GM10847 (cell line): Measurements from ENCODE around the gene MYO3B.

Source experiments
- POLR2A ChIP-seq: IDR thresholded peaks from 2 replicates; pipeline ENCODE4 v1.6.1; 2011; ENCODE audit not compliant: insufficient read length; ENCODE audit errors: extremely low read depth

The MYO3B gene, protein sequence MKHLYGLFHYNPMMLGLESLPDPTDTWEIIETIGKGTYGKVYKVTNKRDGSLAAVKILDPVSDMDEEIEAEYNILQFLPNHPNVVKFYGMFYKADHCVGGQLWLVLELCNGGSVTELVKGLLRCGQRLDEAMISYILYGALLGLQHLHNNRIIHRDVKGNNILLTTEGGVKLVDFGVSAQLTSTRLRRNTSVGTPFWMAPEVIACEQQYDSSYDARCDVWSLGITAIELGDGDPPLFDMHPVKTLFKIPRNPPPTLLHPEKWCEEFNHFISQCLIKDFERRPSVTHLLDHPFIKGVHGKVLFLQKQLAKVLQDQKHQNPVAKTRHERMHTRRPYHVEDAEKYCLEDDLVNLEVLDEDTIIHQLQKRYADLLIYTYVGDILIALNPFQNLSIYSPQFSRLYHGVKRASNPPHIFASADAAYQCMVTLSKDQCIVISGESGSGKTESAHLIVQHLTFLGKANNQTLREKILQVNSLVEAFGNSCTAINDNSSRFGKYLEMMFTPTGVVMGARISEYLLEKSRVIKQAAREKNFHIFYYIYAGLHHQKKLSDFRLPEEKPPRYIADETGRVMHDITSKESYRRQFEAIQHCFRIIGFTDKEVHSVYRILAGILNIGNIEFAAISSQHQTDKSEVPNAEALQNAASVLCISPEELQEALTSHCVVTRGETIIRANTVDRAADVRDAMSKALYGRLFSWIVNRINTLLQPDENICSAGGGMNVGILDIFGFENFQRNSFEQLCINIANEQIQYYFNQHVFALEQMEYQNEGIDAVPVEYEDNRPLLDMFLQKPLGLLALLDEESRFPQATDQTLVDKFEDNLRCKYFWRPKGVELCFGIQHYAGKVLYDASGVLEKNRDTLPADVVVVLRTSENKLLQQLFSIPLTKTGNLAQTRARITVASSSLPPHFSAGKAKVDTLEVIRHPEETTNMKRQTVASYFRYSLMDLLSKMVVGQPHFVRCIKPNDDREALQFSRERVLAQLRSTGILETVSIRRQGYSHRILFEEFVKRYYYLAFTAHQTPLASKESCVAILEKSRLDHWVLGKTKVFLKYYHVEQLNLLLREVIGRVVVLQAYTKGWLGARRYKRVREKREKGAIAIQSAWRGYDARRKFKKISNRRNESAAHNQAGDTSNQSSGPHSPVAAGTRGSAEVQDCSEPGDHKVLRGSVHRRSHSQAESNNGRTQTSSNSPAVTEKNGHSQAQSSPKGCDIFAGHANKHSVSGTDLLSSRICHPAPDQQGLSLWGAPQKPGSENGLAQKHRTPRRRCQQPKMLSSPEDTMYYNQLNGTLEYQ (N-terminal part only)

DNA sequence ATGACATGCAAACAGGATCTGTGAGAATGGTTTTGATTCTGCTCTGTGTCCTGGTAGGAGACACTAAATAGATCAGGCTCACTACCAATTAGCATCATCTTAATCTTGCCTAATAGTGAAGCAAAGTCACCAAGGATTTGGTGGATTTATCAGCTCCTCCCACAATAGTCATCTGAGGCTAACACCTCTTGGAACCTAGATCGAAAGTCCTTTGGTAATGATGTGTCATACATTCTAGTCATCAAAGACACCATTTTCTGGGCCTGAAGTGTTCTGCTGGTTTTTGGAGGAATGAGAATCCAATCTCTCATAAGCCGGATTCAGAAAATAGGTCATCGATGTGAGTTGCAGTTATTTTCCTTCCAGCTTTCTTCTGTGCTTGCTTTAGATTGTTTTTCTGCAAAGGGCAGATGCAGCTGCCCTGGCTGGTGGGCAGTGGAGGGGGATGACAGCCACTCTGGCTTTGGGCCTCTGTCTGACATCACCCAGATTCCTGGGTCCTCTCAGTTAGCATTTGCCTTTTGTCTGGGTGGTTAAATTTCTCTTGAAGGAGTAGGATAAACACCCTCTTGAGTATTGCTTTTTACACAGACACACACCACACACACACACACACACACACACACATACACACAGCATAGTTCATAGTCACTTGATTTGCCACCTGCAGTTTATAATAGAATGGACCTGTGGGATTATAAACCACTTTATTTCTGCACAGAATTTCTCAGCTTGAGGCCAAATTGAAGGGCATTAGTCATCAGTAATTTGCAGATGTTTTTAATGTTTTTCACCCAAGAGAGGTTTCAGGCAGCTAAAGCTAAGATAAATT lies at the start of gene MYO3B:
Gene MYO3B, plus strand, starts transcription at position 198 of the 832 bp plus-strand sequence. Its CDS starts 141 bp downstream, at position 339.
- no peak for TF ChIP-seq POLR2A

DNA sequence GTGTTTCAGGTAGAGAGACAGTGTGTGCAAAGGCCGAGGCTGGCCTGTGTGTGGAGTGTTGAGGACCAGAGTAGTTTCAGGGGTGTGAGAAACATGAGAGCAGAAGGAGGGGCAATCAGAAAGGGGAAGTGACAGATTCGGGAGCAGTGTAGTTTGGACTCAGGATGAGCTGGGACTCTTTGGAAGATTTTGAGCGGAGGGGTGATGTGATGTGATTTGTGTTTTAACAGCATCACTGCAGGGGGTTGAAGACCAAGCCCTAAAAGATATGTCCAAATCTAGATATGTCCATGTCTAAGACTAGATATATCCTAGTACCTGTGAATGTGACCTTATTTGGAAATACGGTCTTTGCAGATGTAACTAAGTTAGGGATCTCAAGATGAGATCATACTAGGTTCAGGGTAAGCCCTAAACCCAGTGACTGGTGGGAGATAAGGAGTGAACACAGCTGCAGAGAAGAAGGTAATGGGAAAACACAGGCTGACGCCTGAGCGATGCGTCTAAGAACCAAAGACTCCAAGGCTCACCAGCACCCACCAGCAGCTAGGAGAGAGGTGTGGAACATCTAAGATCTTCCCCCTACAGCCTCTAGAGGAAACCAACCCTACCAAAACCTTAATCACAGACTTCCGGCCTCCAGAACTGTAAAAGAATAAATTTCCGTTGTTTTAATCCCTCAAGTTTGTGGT lies 38.5 kb upstream of the MYO3B start:
- no peak for TF ChIP-seq POLR2A

DNA sequence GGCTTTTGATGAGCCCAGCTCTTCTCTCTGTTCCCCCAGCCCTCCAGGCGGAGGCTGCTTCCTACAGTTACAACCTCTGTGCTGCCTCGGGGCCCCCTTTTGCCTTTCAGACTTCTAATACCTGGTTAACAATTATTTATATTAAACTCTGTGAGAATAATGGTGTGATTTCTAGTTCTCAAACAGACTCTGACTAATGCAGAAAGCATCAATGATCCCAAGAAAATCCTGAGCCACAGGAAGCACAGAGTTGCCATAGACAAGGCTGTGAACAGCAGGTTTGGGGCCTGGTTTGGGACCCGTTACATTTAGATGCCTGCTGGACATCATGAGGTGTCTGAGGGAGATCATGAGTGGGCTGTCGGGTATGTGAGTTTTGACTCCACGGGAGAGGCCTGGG lies 37.4 kb upstream of the MYO3B start:
- no peak for TF ChIP-seq POLR2A

DNA sequence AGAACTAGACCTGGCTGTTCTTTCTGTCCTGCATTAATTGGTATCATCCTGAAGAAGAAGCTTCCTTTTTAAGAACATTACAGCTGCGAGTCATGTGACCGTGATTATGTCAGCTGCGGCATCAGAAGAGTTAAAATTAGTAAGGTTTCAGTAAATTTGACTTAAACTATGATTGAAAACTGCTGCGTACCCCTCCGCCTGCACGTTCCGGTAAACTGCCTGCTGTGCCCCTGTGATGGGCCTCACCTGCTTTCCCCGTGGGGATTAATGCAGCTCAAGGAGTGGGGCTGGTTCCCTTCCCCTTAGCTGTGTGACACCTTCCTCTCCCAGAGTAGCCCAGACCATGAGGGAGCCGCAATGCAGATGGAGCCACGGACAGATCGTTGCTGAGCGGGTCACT lies 36.1 kb upstream of the MYO3B start:
- TF ChIP-seq POLR2A, result no peak

DNA sequence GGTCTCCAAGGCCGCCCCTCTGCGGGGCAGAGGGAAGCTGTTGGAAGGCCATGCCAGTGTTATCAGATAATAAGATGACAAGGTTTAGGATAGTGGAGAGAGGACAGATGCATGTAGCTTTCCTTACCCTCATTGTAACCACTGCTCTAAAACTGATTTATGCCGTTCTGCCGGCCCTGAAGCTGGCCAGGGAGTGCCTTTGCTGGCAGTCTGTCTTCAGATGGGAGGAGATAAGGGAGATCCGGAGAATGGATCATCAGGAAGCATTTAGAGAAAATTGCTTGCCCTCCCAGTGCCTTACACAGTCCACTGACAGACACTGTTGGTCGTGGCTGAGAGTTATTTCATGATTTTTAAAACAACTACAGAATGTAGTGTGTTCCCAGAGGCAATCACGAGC lies 35.4 kb upstream of the MYO3B start:
- TF ChIP-seq POLR2A, result no peak

DNA sequence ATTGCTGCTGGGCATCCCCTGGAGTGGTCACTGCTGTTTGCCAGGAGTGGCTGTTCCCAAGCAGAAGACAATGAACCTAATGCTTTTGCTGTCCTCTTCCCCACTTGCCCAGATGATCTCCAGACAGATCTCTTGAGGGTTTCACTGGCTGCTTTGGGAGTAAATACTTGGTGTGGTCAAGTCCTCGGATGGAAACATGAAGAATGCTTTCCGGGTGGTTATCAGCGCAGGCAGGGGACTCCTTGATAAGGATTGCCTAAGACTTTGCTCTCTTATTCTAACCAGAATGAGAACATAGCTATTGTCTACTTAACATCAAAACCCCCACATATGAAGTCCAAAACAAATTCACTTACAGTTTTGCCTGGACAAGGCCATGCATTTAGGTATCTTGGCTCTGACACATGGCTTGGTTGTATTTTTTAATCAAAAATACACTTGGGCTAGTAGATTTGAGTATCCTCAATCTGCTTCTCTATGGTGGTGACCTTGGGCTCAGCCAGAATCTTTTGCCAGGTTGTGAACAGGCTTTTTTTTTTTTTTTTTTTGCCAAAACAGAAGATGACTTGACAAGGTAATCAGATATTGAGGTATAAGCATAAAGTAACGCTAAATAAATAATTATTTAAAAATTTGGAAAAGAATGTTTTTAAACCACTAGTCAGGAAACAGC lies 34.8 kb upstream of the MYO3B start:
- TF ChIP-seq POLR2A, result no peak

DNA sequence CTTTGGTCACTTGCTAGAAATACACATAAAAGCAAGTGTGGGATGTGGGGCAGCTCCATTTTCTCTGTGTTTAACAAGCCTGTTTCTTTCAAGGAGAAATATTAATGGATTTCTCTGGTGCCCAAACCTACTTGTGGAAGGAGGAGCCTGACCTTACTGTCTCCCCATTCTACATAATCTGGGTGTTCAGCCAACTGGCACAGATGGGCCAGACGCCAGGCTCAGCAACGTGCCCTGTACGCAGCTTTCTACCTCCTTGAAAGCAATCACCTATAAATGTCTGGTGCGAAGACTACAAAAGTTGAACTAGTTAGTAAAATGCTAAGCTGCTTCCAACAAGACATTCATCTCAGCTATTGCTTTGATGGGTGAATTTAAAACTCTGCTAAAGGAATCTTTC lies 33.2 kb upstream of the MYO3B start:
- no peak for TF ChIP-seq POLR2A

DNA sequence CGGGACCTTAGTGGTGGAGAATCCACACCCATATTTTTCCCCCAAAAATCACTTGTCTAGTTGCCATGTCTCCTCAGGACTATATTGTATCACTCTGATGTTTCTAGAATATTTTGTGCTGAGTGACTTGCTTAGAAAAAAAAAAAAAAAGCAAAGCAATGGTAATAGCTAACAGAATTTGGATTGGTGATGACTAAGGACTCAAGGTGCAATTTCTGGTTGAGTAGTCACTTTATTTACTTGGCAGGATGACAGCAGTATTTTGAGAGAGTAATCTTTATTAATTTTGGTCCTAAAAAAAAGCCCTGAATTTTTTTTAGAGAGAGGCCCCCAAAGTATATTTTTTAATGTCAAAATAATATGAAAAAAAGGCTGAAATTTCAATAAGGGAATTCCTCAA lies 32.8 kb upstream of the MYO3B start:
- no peak for TF ChIP-seq POLR2A

DNA sequence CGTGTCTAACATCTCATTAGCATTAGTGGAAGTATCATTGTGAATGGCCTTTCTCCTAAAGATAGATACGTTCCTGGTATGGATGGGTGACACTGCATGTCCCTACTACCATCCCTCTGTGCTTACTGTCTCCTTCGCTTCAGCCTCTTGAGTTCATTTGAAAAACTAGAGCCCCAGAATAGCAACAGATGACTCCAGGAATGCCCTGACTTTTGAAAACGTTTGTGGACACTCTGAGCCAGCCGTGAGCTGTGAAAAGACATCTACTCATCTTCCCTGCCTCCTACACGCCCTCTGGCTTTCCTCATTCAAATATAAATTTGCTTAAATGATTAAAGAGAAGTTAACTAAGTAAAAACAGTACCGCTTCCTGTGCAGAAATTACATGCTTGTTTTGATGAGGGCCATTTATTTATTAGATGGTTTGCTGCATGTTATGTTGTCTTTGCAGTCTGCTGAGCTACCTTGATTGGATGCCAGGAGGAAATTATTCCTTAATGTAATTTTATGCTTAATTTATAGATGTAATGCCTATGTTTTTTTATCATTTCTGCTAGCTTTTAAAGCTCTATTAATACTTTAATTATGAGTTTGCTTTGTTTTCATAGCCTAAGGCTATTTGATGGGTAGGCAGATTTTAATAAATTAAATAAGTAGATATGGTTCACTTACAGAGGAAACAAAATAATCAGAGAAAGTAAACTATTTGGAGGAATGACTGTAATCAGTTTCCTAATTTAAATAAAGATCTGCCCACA lies 32.1 kb upstream of the MYO3B start:
- no peak for TF ChIP-seq POLR2A

DNA sequence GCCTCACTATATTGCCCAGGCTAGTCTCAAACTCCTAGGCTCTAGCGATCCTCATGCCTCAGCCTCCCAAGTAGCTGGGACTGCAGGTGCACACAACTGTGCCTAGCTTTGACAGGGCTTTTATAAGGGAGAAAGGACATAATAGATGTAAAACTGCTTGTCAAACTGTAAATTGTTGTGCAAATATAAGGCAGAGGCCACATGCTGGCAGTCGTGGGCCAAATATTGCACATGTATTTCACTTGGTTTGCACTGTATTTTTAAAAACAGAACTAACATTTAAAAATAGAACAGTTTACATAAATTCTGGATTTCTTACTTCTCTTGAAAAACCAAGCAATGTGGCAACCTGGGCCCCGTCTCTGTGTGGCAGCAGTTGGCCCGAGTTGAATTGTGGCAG lies 31.2 kb upstream of the MYO3B start:
- TF ChIP-seq POLR2A, result no peak

DNA sequence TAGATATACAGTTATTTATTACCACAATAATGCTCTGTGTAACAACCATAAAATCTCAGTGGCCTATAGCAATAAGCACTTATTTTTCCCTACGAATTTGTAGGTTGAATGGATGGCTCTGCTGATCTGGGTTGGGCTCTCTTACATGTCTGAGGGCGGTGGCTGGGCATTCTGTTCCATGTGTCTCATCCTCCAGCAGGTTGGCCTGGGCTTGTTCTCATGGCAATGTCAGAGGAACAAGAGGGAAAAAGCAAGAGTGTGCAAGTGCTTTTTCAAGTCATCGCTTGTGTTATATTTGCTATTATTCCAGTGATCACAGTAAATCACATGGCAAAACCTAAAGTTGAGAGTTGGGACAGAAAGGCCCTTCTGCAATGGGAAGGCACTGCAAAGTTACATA lies 30.4 kb upstream of the MYO3B start:
- TF ChIP-seq POLR2A, result no peak

DNA sequence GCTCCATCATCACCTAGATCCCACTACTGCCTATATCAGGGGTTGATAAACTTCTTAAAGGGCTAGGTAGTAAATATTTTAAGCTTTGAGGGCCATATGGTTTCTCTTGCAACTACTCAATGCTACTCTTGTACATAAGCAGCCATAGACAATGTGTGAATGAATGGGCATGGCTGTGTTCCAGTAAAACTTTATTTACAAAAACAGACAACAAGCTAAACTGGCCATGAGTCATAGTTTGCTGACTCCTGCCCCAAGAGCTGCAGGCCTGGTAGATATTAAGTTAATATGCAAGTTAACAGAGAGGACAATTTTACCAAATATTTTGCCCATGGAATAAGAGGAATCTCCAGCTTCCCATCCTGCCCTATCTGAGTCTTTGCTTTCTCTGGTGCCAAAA lies 29.8 kb upstream of the MYO3B start:
- no peak for TF ChIP-seq POLR2A

DNA sequence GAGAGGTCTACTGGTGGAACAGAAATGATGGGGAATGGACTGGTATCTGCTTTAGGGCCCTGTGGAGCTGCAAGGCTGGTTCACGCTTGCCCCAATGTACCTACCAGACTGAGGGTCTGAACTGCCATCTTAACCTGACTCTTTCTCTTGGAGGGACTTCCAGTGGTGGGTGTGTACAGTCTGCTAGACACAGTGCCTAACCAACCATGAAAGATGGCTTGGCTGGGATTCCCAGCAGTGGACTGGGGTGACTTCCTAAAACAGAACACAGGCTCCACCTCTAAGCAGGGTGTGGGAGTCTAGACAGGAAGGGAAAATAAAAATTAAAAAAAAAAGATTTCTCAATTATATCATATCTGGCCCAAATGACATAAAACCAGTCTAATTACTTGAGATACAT lies 25.5 kb upstream of the MYO3B start:
- TF ChIP-seq POLR2A, result no peak
